NCI-H2081 (cell line): ENCODE data around the gene LRMDA.
"Not testable (repeated sequence)": the region's sequence is repeated elsewhere in the genome, so short reads cannot be mapped to it uniquely, and the experiment has no call there.

ENCODE experiments used
- DNase-seq, 2 experiments: peaks; one replicate each; lab custom pipeline; 2025; lab: John Stamatoyannopoulos, UW

LRMDA gene

GRCh38 chr10:75585294-75585693 is 153.9 kb downstream of the LRMDA start:
- DNase-seq = no peak

GRCh38 chr10:75586814-75587213 is 155.4 kb downstream of the LRMDA start:
- DNase-seq = no peak

GRCh38 chr10:75588031-75588430 is 156.6 kb downstream of the LRMDA start:
- no peak for DNase-seq

GRCh38 chr10:75589895-75590654 is 158.7 kb downstream of the LRMDA start:
- DNase-seq = no peak

- DNase-seq = no peak
Observed at GRCh38 chr10:75592151-75592787, 160.8 kb downstream of the LRMDA start.

- peak; percentile 9 to 64 for DNase-seq
Observed at GRCh38 chr10:75592791-75593643, 161.6 kb downstream of the LRMDA start.

- DNase-seq = no peak
Observed at GRCh38 chr10:75593692-75594556, 162.5 kb downstream of the LRMDA start.

GRCh38 chr10:75596930-75597620 is 165.7 kb downstream of the LRMDA start:
- no peak for DNase-seq

GRCh38 chr10:75597773-75598440 is 166.5 kb downstream of the LRMDA start:
- DNase-seq = peak; percentile 6 to 23

GRCh38 chr10:75598998-75599397 is 167.6 kb downstream of the LRMDA start:
- DNase-seq = peak in 1 of 2 experiments; percentile 17

GRCh38 chr10:75599875-75600648 is 168.6 kb downstream of the LRMDA start:
- no peak for DNase-seq

- DNase-seq = no peak
Observed at GRCh38 chr10:75600833-75601232, 169.4 kb downstream of the LRMDA start.

- no peak for DNase-seq
Observed at GRCh38 chr10:75602341-75602740, 170.9 kb downstream of the LRMDA start.

GRCh38 chr10:75605096-75605495 is 173.7 kb downstream of the LRMDA start:
- no peak for DNase-seq

GRCh38 chr10:75605795-75606194 is 174.4 kb downstream of the LRMDA start:
- DNase-seq = not testable (repeated sequence)

GRCh38 chr10:75606203-75606779 is 174.9 kb downstream of the LRMDA start:
- DNase-seq = no peak

GRCh38 chr10:75607576-75607975 is 176.2 kb downstream of the LRMDA start:
- no peak for DNase-seq

- DNase-seq = no peak
Observed at GRCh38 chr10:75610183-75610582, 178.8 kb downstream of the LRMDA start.
